Measurements from ENCODE around the gene GNAS-AS1.

DNA sequence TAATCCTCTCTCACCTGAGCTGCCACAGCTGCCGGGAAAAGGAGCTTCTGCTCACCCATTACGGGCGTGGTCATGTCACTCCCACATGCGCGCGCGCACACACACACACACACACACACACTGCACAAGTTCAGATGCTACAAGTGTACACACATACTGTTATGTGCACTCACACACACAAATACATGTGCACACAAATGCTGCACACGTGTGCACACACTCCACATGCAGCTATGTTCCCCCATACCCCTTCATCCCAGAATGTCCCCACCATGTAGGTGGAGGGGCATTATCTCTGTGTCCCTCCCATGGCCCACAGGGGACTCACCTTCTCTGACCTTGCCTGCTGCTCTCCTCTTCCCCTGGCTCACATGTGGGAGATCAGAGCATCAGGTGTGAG is 37.3 kb downstream of the GNAS-AS1 start:
- TF ChIP-seq, protein P1, sequence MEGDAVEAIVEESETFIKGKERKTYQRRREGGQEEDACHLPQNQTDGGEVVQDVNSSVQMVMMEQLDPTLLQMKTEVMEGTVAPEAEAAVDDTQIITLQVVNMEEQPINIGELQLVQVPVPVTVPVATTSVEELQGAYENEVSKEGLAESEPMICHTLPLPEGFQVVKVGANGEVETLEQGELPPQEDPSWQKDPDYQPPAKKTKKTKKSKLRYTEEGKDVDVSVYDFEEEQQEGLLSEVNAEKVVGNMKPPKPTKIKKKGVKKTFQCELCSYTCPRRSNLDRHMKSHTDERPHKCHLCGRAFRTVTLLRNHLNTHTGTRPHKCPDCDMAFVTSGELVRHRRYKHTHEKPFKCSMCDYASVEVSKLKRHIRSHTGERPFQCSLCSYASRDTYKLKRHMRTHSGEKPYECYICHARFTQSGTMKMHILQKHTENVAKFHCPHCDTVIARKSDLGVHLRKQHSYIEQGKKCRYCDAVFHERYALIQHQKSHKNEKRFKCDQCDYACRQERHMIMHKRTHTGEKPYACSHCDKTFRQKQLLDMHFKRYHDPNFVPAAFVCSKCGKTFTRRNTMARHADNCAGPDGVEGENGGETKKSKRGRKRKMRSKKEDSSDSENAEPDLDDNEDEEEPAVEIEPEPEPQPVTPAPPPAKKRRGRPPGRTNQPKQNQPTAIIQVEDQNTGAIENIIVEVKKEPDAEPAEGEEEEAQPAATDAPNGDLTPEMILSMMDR (IDR thresholded peaks at IDR 0.05) = no peak
- no peak for TF ChIP-seq POLR2A (IDR thresholded peaks at IDR 0.05)
- no peak for TF ChIP-seq EP300 (IDR thresholded peaks at IDR 0.05)
